GM13977 (cell line): ENCODE results near the gene GALNT18.

ENCODE experiments used
- DNase-seq: peaks from one replicate; pipeline ENCODE4 v3.0.0; 2012; ENCODE audit warnings: low spot score
- CTCF ChIP-seq: IDR thresholded peaks from 2 replicates; pipeline ENCODE4 v1.5.1; 2012; ENCODE audit warnings: mild to moderate bottlenecking, control low read depth; ENCODE audit not compliant: insufficient read depth; ENCODE audit errors: extremely low read depth, missing control alignments
- in situ Hi-C: fragments of 300-500 bp; cut with MboI; formaldehyde crosslinking; loops from one replicate; pipeline ENCODE4 v1.12.0; 2022; ENCODE audit warnings: low sequenced_read_pairs, low pct_unique_long_range_greater_than_20kb, mixed read lengths, inconsistent platforms; ENCODE audit not compliant: unreplicated experiment

GALNT18 gene

GRCh38 chr11:11425806-11426205 is 196.0 kb downstream of the GALNT18 start:
- TF ChIP-seq CTCF: no peak
- in situ Hi-C loops: no loop called here
- DNase-seq: no peak

GRCh38 chr11:11424688-11425087 is 197.1 kb downstream of the GALNT18 start:
- in situ Hi-C loops: no loop called here
- no peak for TF ChIP-seq CTCF
- DNase-seq: no peak

GRCh38 chr11:11422411-11423128 is 199.2 kb downstream of the GALNT18 start:
- in situ Hi-C loops: no loop called here
- no peak for DNase-seq
- TF ChIP-seq CTCF: no peak

GRCh38 chr11:11421509-11421908 is 200.3 kb downstream of the GALNT18 start:
- in situ Hi-C loops: no loop called here

GRCh38 chr11:11420899-11421285 is 200.9 kb downstream of the GALNT18 start:
- no peak for TF ChIP-seq CTCF
- in situ Hi-C loops: no loop called here
- DNase-seq: no peak

More at GRCh38 chr11:11421509-11421908, 200.3 kb downstream of the GALNT18 start:
- TF ChIP-seq CTCF: no peak
- DNase-seq: no peak

- in situ Hi-C loops: no loop called here
- TF ChIP-seq CTCF: no peak
- no peak for DNase-seq
Measured at GRCh38 chr11:11420191-11420898, 201.5 kb downstream of the GALNT18 start.
